ENCODE data around the gene OR13A1.

DNA sequence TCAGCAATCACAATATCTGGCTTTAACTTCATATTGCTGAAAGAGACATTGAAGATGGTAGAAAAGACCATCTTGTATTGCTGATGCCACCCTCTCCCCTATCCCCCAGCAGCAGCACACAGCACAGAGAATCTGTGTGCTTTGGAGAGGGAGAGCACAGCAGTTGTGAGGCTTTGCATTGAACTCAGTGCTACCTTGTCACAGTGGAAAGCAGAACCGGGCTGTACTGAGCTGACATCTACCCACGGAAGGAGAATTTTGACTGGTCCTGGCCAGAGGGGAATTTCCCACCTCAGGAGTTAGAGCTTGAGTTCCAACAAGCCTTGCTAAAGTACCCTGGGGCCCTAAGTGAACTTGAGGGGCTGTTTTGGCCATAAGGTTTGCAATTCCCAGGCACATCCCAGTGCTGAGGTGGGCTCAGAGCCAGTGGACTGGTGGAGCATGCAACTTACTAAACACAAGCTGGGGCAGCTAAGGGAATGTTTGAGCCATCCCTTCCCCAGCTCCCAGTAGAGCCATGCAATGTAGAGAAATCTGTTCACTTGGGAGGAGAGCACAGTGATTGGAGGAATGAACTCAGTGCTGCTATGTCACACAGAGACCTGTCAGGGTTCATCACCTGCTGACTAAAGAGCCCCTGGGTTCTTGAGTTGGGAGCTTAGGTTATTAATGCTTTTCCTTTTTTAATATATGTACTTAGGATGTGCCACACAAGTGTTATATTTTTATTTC is 62.1 kb downstream of the OR13A1 start:
- TF ChIP-seq POLR2AphosphoS5 (IDR thresholded peaks at IDR 0.05; ENCODE audit: borderline replicate concordance, low read depth, low read length) (no peak), EZH2 (IDR thresholded peaks at IDR 0.05) (no peak)
